ENCODE data around the gene SLC6A17.

Gene SLC6A17

DNA sequence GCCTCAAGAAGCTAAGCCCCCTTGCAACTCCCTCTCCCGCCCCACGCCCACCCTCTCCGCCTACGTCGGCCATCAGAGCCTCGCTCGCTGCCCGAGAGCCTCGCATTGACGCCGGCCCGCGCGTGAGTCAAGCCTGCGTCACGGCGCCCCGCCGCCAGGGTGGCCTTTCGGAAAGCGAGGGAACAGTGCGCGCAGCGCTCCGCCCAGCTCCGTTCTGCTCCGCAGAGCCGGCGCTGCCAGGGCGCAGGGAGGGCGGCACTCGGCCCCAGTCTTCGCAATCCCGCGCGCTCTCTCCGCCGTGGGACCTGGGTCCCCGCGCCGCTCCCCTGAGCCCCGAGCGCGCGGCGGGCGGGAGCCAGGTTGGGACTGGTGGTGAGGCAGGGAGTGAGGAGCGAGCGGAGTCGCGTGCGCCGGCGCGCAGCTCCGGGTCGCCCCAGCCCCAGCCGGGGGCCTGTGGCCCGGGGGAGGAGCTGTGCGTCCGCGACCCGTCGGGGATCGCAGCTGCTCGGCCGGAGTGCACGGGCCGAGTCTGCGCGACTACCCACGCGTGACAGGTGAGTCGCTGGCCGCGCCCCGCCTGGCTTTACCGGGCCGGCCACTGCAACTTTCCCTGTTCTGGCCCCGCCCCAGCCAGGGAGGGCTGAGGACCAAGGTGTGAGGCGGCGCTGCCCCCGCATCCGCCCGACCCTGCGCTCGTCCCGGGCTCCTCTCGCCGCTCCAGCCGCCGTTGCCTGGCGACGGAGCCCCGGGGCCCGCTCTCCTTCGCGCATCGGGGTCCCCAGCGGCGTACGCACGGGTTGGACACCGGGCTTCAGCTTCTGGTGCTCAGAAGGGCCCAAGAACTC is at the start of gene SLC6A17:
SLC6A17 (plus strand) TSS at position 165 of the 845 bp plus-strand sequence. CDS start 16,436 bp downstream, outside the sequence.
- peak; percentile 30 to 41 (median 37) for DNase-seq (ENCODE audit: low read depth in 2 of 3, low spot score in 2 of 3)

DNA sequence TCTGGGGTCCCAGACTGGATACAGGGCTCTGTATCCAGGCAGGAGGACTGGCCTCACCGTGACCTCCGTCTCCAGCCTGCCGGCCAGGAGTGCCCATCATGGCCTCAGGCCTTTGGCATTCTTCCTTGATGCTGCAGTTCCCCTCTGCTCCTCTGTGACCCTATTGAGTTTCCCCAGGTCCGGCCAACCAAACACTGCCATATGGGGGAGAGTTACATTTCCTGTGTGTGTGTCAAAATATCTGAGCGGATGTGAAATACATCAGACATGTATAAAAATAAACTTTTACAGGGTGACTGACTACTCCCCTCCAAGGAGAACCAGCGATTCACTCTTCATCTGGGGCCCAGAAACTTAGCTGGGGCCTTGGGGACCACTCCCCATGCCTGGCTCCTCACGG is 48.2 kb upstream of the SLC6A17 start:
- DNase-seq (ENCODE audit: low read depth in 2 of 3, low spot score in 2 of 3): no peak

DNA sequence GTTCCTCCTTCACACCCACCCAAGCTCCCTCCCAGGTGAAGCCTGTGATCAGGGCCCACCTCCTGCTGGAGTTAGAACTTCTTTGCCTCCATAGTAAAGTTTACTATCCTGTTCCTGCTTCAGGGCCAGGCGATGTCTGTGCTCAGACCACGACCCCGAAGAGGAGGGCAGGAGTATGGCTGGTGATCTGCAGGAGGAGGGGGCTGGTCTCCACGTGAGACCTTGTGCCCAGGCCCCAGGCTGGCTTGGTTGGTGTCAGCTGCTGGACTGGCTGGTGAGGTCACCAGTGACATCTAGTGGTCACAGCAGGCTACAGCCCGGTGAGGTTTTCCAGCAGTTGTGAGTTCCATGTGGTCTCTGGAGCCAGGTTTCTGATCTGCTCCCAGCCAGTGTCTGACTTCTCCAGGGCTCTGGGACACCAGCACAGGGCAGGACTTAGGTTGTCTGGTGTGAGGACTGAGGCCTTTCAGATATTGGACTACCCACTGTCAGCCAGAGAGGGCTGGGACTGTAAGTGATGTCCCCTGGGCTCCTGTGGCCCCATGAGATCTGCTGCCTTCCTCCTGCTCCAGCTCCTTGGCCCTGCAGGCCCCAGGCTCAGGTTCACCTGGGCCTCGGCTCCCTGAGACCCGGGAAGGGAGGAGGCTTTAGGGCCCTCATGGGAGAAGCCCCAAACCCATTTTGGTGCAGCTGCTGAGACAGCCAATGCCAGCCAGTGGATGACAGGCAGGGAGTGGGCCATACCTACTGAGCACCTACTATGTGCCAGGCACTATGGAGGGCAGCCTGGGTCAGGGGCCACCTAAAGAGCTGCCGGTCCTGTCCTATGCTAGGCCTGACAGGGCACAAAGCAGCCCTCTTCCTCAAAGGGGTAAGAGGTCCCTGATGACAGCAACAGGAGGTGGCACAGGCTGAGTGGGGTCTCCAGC is 44.0 kb upstream of the SLC6A17 start:
- peak in 1 of 3 experiments; percentile 18 for DNase-seq (ENCODE audit: low read depth in 2 of 3, low spot score in 2 of 3)

DNA sequence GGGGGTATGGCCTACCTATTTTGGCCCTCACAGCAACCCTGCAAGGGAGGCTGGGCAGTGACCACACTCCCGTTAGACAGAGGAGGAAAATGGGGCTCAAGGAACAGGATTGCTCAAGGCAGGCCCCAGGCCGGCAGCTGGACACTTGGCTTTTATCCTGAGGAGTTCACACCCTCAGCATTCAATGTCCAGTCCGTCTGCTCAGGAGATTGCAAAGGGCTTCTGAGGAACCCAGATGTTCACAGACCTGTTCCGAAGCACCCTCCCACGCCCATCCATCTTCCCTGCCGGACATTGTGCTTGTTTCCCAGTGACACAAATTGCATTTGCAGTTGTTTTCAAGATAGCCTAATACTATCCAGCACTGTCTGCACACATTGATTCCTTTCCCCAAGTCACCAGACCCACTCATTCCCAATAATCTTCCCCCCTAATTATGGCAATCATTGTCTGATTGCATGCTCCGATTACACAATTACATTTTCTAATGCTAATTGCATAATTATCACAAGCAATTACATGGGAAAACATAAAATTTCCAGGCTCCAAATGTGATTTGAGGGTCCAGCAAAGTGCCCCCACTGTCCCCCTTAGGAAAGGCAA is 42.3 kb upstream of the SLC6A17 start:
- DNase-seq (ENCODE audit: low read depth in 2 of 3, low spot score in 2 of 3): no peak

DNA sequence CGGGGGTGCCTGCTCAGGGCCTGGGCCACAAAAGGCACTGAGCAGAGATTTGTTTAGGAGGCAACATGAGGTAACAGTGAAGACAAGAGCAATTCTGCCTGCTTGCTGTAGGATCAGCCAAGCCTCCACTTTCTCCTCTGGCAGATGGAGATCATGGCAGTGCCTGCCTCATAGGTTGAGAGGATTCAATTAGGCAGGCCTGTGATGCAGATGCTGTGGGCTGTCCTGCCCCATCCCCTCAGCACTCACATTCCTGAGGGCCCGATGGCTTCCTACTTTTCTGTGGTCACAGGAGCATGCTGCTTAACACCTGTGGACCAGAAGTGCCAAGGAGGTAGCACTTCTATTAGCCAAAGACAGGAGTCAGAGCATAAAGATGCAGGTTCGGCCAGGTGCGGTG is 39.2 kb upstream of the SLC6A17 start:
- no peak for DNase-seq (ENCODE audit: low read depth in 2 of 3, low spot score in 2 of 3)

DNA sequence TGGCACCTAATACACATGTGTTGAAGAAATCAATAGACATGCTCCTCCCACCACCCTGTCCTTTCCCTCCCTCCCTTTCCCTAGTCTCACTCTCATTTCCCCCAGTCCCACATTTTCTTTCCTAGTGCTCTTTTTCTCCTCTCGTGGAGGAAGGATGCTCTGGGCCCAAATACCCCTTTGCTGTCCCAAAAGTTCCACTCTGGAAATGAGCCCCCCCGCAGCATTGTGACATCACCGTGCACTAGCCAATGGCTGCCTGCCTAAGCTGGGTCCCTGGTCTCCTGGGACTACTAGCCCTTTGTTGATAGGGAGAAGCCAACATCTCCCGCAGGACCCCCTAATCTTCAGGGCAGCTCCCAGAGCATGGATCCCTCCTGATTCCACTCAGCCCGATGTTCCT is 38.2 kb upstream of the SLC6A17 start, which contains the start of gene UBL4B:
UBL4B (plus strand) TSS at position 301 of the 400 bp plus-strand sequence; CDS start at position 393, 92 bp downstream.
- no peak for DNase-seq (ENCODE audit: low read depth in 2 of 3, low spot score in 2 of 3)

DNA sequence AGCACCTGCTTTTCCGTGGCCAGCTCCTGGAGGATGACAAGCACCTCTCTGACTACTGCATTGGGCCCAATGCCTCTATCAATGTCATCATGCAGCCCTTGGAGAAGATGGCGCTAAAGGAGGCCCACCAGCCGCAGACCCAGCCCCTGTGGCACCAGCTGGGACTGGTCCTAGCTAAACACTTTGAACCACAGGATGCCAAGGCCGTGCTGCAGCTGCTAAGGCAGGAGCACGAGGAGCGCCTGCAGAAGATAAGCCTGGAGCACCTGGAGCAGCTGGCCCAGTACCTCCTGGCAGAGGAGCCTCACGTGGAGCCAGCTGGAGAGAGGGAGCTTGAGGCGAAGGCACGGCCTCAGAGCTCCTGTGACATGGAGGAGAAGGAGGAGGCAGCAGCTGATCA is 37.6 kb upstream of the SLC6A17 start:
- DNase-seq (ENCODE audit: low read depth in 2 of 3, low spot score in 2 of 3): no peak

DNA sequence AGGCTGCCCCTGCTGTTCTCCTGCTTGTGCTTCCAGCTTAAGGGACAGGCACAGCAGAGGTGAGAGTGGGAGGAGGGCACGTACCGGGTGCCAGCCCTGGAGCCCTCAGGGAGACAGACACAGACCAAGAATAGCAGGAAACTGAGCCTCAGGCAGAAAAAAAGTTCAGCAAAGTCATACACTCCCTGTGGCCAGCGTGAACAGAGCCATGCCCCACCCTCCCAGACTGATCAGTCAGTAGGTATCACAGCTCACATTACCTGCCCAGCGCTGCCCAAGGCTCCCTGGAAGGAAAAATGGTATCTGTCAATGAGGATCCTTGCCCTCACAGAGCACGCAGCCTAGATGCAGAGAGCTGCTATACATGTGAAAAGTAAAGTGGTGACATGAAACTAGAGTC is 36.7 kb upstream of the SLC6A17 start:
- no peak for DNase-seq (ENCODE audit: low read depth in 2 of 3, low spot score in 2 of 3)

DNA sequence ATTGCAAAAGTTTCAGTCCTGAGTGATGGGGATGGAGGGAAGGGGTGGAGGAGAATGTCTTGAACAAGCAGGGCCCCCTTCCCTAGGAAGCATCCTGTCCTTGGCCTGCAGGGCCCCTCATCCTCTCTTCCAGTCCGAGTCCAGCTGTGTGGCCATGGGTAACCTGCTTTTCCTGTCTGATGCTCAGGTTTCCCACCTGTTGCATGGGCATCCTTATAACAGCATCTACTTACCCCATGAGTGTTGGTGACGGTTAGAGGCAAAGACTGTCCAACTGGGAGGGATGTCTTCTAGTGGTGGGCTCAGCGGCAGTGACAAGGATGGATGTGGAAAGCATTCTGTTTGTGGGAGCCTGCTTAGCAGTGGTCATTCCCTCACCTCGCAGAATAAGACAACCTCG is 36.1 kb upstream of the SLC6A17 start:
- DNase-seq (ENCODE audit: low read depth in 2 of 3, low spot score in 2 of 3): no peak

DNA sequence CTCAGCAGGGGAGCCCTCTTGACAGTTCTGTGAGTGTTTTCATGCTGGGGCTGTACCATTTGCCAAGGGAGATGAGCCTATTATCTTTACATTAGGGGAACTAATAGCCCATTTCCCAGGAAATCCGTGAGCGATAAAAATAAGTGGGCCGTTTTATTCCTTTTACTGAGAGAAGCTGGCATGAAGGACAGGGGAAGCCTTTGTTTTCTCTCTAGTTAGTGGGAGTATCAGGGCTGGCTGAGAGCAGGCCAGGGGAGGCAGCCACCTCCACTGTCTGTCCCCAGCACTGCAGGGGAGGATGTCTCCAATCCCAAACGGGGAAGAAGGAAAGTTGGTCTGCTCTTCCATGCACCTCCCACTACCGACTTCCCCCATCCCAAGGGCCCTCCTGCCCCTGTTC is 35.5 kb upstream of the SLC6A17 start:
- no peak for DNase-seq (ENCODE audit: low read depth in 2 of 3, low spot score in 2 of 3)

DNA sequence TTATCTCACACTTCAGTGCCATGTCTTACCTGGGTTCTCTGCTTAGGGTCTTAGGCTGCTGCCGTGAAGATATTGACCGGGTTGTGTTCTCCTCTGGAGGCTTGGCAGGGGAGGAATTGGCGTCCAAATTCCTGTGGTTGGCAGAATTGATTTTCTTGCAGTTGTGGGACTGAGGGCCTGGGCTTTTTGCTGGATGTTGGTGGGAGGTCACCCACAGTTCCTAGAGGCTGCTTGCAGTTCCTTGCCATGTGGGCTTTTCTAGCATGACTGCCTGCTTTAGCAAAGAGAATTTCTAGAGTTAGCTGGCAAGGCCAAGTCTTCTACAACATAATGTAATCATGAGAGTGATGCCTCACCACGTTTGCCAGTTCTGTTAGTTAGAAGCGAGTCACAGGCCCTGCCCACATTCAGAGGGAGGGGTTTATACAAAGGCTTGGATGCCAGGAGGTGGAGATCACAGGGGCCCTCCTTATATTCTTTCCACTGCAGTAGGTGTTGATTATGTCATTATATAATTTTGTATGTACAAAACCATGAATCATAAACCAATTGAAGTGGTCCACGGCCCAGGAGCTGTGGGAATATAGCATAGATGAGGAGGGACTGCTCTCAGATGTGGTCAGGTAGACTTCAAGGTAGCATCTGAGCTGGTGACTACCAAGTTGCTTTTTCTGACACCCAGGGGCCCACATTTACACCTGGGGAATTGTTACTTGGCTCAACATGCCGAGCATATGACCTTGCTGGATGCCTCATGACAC is 31.5 kb upstream of the SLC6A17 start:
- no peak for DNase-seq (ENCODE audit: low read depth in 2 of 3, low spot score in 2 of 3)

DNA sequence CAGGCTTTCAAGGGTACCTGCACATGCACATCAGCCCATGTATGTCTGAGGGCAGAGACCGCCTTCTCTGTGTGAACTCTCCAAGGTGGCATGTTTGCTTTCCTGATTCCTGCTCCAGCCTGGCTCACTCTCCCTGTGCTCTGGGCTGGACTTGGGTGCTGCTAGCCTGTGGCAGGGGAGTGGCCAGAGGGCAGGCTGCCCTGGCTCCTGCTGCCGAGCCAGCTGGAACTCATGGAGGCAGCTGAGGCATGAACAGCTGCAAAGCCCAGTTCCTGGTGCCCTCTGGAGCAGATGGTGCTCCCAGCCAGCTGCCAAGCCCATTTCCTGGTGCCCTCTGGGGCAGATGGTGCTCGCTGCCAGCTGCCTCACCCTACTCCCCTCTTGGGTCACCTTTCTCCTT is 30.5 kb upstream of the SLC6A17 start:
- no peak for DNase-seq (ENCODE audit: low read depth in 2 of 3, low spot score in 2 of 3)

DNA sequence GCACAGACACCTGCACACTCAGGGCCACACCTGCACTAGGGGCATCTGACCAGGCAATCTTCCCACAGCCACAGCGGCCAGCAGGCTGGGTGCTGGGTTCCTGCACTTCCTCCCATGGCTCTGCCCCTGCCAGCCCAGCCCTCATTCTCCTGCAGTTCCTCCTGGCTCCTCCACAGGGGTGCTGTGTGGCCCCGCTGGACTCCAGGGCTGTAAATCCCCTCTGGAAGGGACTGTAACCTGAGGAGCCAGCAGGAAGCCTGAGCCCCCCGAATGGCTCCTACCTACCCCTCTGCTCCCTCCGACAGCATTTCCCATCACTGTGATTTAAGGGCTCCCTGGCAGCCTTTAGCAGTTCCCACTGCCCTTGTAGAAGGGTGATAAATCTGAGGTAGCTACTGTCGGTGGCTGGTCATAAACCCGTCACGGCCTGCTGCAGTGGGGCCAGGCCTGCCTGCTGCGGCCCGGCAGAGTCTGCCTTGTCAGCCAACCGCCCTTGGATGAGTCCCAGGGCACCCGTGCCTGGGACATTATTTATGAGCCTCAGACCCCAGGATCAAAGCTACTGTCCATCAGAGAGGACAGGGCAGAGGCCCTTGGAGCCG is 29.2 kb upstream of the SLC6A17 start:
- no peak for DNase-seq (ENCODE audit: low read depth in 2 of 3, low spot score in 2 of 3)

DNA sequence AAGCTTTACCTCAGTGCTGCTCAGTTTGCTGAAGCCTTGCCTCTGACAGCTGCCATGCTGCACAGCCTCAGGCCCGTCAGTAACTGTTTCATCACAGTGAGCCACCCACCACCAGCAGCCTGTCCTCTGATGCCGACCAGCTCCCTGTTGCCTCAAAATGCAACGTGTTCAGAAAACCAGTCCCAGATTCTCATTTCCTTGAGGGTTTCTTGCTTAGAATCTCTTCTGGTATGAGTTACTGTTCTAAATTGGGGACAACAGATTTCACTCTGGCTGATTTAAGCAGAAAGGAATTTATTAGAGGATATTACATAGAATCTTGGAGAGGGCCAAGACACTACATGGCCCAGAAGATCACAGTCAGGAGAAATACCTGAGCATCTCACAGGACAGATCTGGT is 27.1 kb upstream of the SLC6A17 start:
- DNase-seq (ENCODE audit: low read depth in 2 of 3, low spot score in 2 of 3): no peak

DNA sequence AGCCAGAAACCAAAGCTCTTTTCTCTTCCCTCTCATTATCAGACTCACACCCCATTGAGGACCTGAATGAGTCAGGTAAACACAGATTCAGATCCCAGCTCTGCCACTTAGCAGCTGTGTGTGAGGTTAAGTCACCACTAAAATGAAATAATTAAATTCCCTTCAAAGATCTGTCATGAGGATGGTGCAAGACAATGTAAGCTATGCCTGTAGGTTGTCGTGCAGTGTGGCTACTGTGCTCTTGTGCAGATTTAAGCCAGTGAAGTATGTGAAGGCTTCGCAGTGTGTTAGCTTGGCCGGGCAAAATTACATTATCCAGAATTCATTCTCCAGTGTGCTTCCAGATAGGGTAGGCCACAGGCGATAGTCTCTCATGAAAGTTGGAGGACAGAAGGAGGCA is 24.5 kb upstream of the SLC6A17 start:
- DNase-seq (ENCODE audit: low read depth in 2 of 3, low spot score in 2 of 3): no peak

DNA sequence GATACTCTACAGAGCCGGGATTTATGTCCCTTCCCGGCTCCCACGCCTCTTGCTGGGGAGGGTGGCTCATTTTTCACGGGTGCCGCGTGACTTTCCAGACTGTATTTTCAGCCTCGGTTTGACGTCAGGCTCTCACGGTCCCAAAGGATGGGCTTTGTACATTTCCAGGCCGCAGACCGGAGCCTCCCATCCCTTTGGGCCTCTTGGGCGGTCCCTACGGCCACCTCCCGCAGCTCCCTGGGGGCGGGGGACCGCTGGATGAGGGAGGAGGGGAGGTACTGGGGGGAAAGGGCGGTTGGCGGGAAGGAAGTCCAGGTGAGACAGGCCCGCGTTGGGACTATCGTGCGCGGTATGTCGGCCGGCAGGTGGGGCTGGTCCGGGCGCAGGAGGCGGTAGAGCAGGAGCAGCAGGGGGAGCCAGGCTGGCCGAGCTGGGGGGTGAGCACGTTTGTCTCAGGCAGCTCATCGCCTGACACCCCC is 20.1 kb upstream of the SLC6A17 start:
- DNase-seq (ENCODE audit: low read depth in 2 of 3, low spot score in 2 of 3): no peak

DNA sequence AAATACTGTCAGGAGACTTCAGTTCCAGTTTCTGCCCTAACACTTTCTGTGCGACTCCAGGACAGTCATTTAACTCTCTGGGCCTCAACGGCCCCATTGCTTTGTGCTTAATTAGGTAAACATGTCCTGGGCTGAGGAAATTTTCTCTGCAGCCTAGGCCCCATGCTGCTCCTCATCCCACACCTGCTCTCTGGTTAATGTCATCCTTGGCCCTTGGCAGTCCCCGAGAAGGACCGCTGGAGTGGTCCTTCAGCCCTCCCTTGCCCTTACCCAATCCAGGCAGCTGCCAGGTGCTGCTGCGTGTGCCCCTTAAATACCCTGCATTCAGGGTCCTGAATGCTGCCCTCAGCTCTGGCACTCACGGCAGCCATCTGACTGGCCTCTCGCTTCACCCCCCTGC is 19.3 kb upstream of the SLC6A17 start:
- no peak for DNase-seq (ENCODE audit: low read depth in 2 of 3, low spot score in 2 of 3)

DNA sequence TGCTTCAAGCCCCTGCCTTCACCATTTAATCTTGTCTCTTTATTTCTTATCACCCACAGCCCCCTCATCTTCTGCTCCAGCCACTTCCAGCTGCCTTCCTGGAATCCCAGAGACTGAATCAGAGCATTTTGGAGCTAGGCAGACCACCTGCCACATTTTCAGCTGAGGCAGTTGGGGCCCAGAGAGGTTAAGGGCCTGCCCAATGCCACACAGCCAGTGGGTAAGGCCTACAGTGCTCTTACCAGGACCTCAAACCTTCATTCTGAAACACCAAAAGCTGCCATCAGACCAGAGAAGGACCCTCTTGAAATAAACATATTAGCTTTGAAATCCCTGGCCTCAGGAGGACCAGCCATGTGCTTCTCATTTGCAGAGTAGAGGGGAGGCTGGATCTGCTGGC is 17.6 kb upstream of the SLC6A17 start:
- DNase-seq (ENCODE audit: low read depth in 2 of 3, low spot score in 2 of 3): no peak

DNA sequence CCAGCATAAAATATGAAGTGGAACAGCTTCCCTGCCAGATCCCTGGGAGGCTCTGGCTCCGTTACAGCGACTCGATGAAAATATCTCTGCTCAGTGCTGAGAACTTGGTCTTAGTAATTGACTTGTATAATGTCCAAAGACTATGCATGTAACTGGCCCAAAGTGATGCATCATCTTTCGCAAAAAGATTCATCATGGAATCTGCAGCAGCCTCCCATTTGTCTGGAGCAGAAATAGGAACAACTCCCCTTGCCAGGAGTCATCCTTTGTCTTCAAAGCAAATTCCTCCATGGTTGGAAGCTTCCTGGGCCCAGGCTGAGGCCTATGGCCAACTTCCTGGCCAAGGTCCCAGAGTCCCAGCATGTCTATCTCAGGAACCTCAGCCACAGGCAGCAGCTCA is 16.9 kb upstream of the SLC6A17 start:
- DNase-seq (ENCODE audit: low read depth in 2 of 3, low spot score in 2 of 3): no peak

DNA sequence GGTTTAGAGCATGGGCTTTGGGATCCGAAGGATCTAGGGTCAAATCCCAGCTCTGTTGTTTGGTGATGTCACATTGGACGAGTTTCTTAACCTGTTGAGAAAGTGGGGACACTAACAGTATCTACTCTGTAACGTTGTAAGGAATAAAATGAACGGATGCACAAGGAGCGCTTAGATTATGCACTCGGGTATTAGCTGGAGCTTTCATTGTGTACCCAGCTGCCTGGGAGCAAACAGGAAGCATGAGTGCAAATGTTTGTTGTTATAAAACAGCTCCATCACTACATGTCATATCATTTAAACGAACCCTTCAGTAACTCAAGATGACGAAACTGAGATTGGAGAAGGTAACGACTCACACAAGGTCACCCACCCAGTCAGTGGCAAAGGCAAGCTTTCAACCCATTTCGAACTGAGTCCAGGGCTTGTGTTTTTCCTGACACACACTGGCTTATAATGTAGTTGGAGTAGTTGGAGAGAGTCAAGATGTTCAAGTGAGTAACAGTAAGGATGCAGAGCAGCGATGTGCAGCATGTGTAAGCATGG is 16.2 kb upstream of the SLC6A17 start:
- DNase-seq (ENCODE audit: low read depth in 2 of 3, low spot score in 2 of 3): no peak

All from activated CD8-positive, alpha-beta memory T cell treated with anti-CD3 and anti-CD28 coated beads for 48 hours (primary cell).